ENCODE data around the gene GREB1L. TPM values are rescaled to one million over a fixed set of nuclear protein-coding genes. Genes with fewer than 3 reads are reported as not detected.

GREB1L gene
- total and polyA plus RNA-seq, 10 of the 15 experiments (the other 5 are each of a cell fraction or from before 2014, with no cell fraction given): under 0.01 to 0.11 (median 0.03) TPM; not detected in 1

- TF ChIP-seq SPI1 (IDR thresholded peaks at IDR 0.05; ENCODE audit: borderline replicate concordance, insufficient read depth, low read depth, low read length) (no peak), NFYA (IDR thresholded peaks at IDR 0.05; ENCODE audit: borderline replicate concordance, low read depth, low read length) (no peak), ATF7 (IDR thresholded peaks at IDR 0.05; ENCODE audit: low read depth) (peak; percentile 72), ZNF622 (IDR thresholded peaks at IDR 0.05) (no peak), BCL11A (IDR thresholded peaks at IDR 0.05; ENCODE audit: low read depth, low read length) (peak; percentile 89)
These were observed 149.1 kb downstream of the GREB1L start (continued) for GRCh38 chr18:21391074-21391673.

- DNase-seq (ENCODE audit: low read depth, low spot score) (no peak), ATAC-seq (no peak), FAIRE-seq (no peak)
- intact Hi-C loops (cut with micrococcal nuclease; ENCODE audit: unreplicated experiment): loop anchor here (5.0 kb wide), 1 partner anchor 48 kb away; no protein-coding TSS in a partner anchor
- Histone ChIP-seq H3K27me3 (replicated peaks in 1 of 2; ENCODE audit: control insufficient read depth in 2 of 2, insufficient read depth in 2 of 2, low read length in 1 of 2) (no peaks in the 10 kb centered on the region), H3K27ac (ENCODE audit: control insufficient read depth, insufficient read depth) (no peak overlapping the region), H3K36me3 (ENCODE audit: control insufficient read depth in 2 of 2, insufficient read depth in 2 of 2, low read length in 1 of 2) (no peaks in the 10 kb centered on the region), H4K20me1 (ENCODE audit: control insufficient read depth, insufficient read depth) (no peaks in the 10 kb centered on the region), H3K9me3 (replicated peaks; ENCODE audit: control insufficient read depth, insufficient read depth, low read length) (no peaks in the 10 kb centered on the region), H3K4me1 (ENCODE audit: control insufficient read depth, insufficient read depth, low read length) (no peaks in the 10 kb centered on the region), H3K4me3 (no peak overlapping the region), H2AFZ (ENCODE audit: control insufficient read depth, low read depth, low read length) (no peak overlapping the region), H3K79me2 (ENCODE audit: control insufficient read depth, insufficient read depth, low read length) (no peaks in the 10 kb centered on the region), H3K9ac (ENCODE audit: control insufficient read depth, insufficient read depth, low read length) (no peak overlapping the region), H3K4me2 (ENCODE audit: control insufficient read depth, insufficient read depth) (no peak overlapping the region)
- no TSS peak for BruUV-seq (replicated peaks)
- ChIA-PET POLR2A (no interaction called here), RAD21 (ENCODE audit: unreplicated experiment) (no interaction called here), SMC1A (ENCODE audit: uncharacterized antibody, unreplicated experiment) (no interaction called here), CTCF (no interaction called here)
- in situ Hi-C loops (cut with MboI): no loop called here
- TF ChIP-seq SMARCA5 (IDR thresholded peaks at IDR 0.05) (no peak), TBL1XR1 (IDR thresholded peaks at IDR 0.05; ENCODE audit: low read depth, low read length) (no peak), BCL11A (IDR thresholded peaks at IDR 0.05; ENCODE audit: low read depth, low read length) (no peak), SUZ12 (IDR thresholded peaks at IDR 0.05; ENCODE audit: unreplicated experiment) (no peak), DPF2 (IDR thresholded peaks at IDR 0.05) (no peak), CTCF (IDR thresholded peaks at IDR 0.05 in 2 of 3, conservative IDR thresholded peaks at IDR 0.05 in 1 of 3; ENCODE audit: control insufficient read depth in 2 of 3, extremely low read depth in 1 of 3, insufficient read depth in 1 of 3, low read depth in 3 of 3, low read length in 3 of 3) (no peak), JUND (IDR thresholded peaks at IDR 0.05; ENCODE audit: low read depth, low read length) (no peak), E2F8 (IDR thresholded peaks at IDR 0.05; ENCODE audit: low read depth, partially characterized antibody) (no peak)
- TF ChIP-seq, protein P1, sequence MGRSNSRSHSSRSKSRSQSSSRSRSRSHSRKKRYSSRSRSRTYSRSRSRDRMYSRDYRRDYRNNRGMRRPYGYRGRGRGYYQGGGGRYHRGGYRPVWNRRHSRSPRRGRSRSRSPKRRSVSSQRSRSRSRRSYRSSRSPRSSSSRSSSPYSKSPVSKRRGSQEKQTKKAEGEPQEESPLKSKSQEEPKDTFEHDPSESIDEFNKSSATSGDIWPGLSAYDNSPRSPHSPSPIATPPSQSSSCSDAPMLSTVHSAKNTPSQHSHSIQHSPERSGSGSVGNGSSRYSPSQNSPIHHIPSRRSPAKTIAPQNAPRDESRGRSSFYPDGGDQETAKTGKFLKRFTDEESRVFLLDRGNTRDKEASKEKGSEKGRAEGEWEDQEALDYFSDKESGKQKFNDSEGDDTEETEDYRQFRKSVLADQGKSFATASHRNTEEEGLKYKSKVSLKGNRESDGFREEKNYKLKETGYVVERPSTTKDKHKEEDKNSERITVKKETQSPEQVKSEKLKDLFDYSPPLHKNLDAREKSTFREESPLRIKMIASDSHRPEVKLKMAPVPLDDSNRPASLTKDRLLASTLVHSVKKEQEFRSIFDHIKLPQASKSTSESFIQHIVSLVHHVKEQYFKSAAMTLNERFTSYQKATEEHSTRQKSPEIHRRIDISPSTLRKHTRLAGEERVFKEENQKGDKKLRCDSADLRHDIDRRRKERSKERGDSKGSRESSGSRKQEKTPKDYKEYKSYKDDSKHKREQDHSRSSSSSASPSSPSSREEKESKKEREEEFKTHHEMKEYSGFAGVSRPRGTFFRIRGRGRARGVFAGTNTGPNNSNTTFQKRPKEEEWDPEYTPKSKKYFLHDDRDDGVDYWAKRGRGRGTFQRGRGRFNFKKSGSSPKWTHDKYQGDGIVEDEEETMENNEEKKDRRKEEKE (IDR thresholded peaks at IDR 0.05): no peak
- TF ChIP-seq, protein P2, sequence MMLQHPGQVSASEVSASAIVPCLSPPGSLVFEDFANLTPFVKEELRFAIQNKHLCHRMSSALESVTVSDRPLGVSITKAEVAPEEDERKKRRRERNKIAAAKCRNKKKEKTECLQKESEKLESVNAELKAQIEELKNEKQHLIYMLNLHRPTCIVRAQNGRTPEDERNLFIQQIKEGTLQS (IDR thresholded peaks at IDR 0.05; ENCODE audit: borderline replicate concordance, extremely low read depth, low read depth, low read length): no peak
- 5% methylated on average over 3 of the region's 3 CpGs for WGBS (ENCODE audit: insufficient coverage, insufficient replicate concordance, low lambda C conversion rate, missing lambda C conversion rate)
These were observed 152.0 kb downstream of the GREB1L start for GRCh38 chr18:21393986-21394385.

All from GM12878 (cell line).